Hepatic stellate cell (primary cell): Measurements from ENCODE around the gene GNAT3.

Experiments
- DNase-seq: peaks from one replicate; pipeline ENCODE4 v3.0.0; 2011; ENCODE audit warnings: low spot score

The GNAT3 gene

GRCh38 chr7:80463272-80463920 lies 48.5 kb downstream of the GNAT3 start:
- no peak for DNase-seq

GRCh38 chr7:80460857-80461256 lies 51.0 kb downstream of the GNAT3 start:
- DNase-seq: no peak

- DNase-seq: no peak
These were observed 51.9 kb downstream of the GNAT3 start for GRCh38 chr7:80459776-80460510.

GRCh38 chr7:80458822-80459725 lies 52.8 kb downstream of the GNAT3 start:
- DNase-seq: no peak

- no peak for DNase-seq
These were observed 58.0 kb downstream of the GNAT3 start for GRCh38 chr7:80453699-80454340.

GRCh38 chr7:80450621-80451308 lies 61.1 kb downstream of the GNAT3 start:
- no peak for DNase-seq

GRCh38 chr7:80449836-80450235 lies 62.0 kb downstream of the GNAT3 start:
- no peak for DNase-seq

GRCh38 chr7:80445351-80445750 lies 66.5 kb downstream of the GNAT3 start:
- no peak for DNase-seq

GRCh38 chr7:80444811-80445210 lies 67.1 kb downstream of the GNAT3 start:
- no peak for DNase-seq

GRCh38 chr7:80443325-80443724 lies 68.5 kb downstream of the GNAT3 start:
- no peak for DNase-seq

- no peak for DNase-seq
These were observed 71.0 kb downstream of the GNAT3 start for GRCh38 chr7:80440883-80441282.

GRCh38 chr7:80439894-80440821 lies 71.7 kb downstream of the GNAT3 start:
- DNase-seq: peak; percentile 38

GRCh38 chr7:80435521-80435920 lies 76.3 kb downstream of the GNAT3 start:
- DNase-seq: no peak

GRCh38 chr7:80434047-80434446 lies 77.8 kb downstream of the GNAT3 start:
- no peak for DNase-seq

GRCh38 chr7:80432166-80432565 lies 79.7 kb downstream of the GNAT3 start:
- DNase-seq: no peak

- no peak for DNase-seq
These were observed 82.7 kb downstream of the GNAT3 start for GRCh38 chr7:80429181-80429580.

- peak; percentile 22 for DNase-seq
These were observed 83.5 kb downstream of the GNAT3 start for GRCh38 chr7:80428161-80429054.

- DNase-seq: no peak
These were observed 84.6 kb downstream of the GNAT3 start for GRCh38 chr7:80427218-80427617.

GRCh38 chr7:80420876-80421275 lies 91.0 kb downstream of the GNAT3 start:
- DNase-seq: no peak
